Ishikawa (cell line): Measurements from ENCODE around the gene SLC30A2.

Source experiments
- CEBPB ChIP-seq: IDR thresholded peaks from 2 replicates; pipeline ENCODE4 v1.6.1; 2012
- CREB1 ChIP-seq: IDR thresholded peaks from 2 replicates; pipeline ENCODE4 v1.6.1; 2012; ENCODE audit warnings: low read depth
- EGR1 ChIP-seq: IDR thresholded peaks from 2 replicates; pipeline ENCODE4 v1.6.1; 2012
- EP300 ChIP-seq: IDR thresholded peaks from 2 replicates; pipeline ENCODE4 v1.6.1; 2012; ENCODE audit warnings: borderline replicate concordance
- FOXM1 ChIP-seq: IDR thresholded peaks from 2 replicates; pipeline ENCODE4 v1.6.1; 2012; ENCODE audit warnings: low read depth, borderline replicate concordance
- NFIC ChIP-seq: IDR thresholded peaks from 2 replicates; pipeline ENCODE4 v1.6.1; 2012
- RAD21 ChIP-seq: IDR thresholded peaks from 2 replicates; pipeline ENCODE4 v1.6.1; 2012; ENCODE audit warnings: low read depth
- TAF1 ChIP-seq: IDR thresholded peaks from 2 replicates; pipeline ENCODE4 v1.6.1; 2012; ENCODE audit warnings: low read depth, mild to moderate bottlenecking
- TCF12 ChIP-seq: IDR thresholded peaks from 2 replicates; pipeline ENCODE4 v1.6.1; 2012; ENCODE audit warnings: low read depth
- TEAD4 ChIP-seq: IDR thresholded peaks from 2 replicates; pipeline ENCODE4 v1.6.1; 2012
- YY1 ChIP-seq: IDR thresholded peaks from 2 replicates; pipeline ENCODE4 v1.6.1; 2012; ENCODE audit warnings: low read depth
- ZBTB7A ChIP-seq: IDR thresholded peaks from 2 replicates; pipeline ENCODE4 v1.6.1; 2012; ENCODE audit warnings: low read depth
- TF ChIP-seq, protein P1 (sequence below): IDR thresholded peaks from 2 replicates; pipeline ENCODE4 v1.6.1; 2012
- TF ChIP-seq, protein P2 (sequence below): IDR thresholded peaks from 2 replicates; pipeline ENCODE4 v1.6.1; 2012
- TF ChIP-seq, protein P3 (sequence below): IDR thresholded peaks from 2 replicates; pipeline ENCODE4 v1.6.1; 2012; ENCODE audit warnings: low read depth, mild to moderate bottlenecking

The SLC30A2 gene

GRCh38 chr1:26032656-26033357 lies 13.1 kb downstream of the SLC30A2 start:
- TF ChIP-seq, protein P1, sequence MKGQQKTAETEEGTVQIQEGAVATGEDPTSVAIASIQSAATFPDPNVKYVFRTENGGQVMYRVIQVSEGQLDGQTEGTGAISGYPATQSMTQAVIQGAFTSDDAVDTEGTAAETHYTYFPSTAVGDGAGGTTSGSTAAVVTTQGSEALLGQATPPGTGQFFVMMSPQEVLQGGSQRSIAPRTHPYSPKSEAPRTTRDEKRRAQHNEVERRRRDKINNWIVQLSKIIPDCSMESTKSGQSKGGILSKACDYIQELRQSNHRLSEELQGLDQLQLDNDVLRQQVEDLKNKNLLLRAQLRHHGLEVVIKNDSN: no peak
- TF ChIP-seq TEAD4 (no peak), TAF1 (no peak), TCF12 (no peak), ZBTB7A (no peak), EP300 (no peak), CREB1 (no peak), EGR1 (no peak), NFIC (no peak), YY1 (no peak)

GRCh38 chr1:26031611-26032220 lies 14.2 kb downstream of the SLC30A2 start:
- TF ChIP-seq CREB1 (no peak), EP300 (no peak)

DNA sequence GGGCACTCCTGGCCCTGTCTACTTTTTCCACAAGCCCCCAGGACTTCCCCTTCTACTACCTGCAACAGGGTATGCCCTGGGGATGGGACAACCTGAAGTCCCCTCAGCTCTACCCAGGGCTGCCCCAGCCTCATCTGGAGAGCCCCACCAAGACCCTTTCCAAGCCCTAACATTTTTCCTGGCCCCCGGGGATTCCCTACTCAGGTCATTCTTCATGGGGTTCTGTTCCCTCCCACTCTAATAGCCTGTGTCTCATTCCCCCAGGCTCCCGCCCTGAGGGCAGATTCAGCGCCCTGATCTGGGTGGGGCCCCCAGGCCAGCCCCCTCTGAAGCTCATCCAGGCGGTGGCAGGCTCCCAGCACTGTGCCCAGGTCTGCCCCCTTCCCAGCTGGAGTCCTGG lies 14.7 kb downstream of the SLC30A2 start:
- TF ChIP-seq YY1 (no peak), FOXM1 (no peak), EGR1 (no peak), CREB1 (no peak), EP300 (no peak), TAF1 (no peak), RAD21 (no peak), NFIC (no peak), TCF12 (no peak), CEBPB (no peak), ZBTB7A (no peak), TEAD4 (no peak)
- TF ChIP-seq, protein P2, sequence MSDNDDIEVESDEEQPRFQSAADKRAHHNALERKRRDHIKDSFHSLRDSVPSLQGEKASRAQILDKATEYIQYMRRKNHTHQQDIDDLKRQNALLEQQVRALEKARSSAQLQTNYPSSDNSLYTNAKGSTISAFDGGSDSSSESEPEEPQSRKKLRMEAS: no peak
- TF ChIP-seq, protein P3, sequence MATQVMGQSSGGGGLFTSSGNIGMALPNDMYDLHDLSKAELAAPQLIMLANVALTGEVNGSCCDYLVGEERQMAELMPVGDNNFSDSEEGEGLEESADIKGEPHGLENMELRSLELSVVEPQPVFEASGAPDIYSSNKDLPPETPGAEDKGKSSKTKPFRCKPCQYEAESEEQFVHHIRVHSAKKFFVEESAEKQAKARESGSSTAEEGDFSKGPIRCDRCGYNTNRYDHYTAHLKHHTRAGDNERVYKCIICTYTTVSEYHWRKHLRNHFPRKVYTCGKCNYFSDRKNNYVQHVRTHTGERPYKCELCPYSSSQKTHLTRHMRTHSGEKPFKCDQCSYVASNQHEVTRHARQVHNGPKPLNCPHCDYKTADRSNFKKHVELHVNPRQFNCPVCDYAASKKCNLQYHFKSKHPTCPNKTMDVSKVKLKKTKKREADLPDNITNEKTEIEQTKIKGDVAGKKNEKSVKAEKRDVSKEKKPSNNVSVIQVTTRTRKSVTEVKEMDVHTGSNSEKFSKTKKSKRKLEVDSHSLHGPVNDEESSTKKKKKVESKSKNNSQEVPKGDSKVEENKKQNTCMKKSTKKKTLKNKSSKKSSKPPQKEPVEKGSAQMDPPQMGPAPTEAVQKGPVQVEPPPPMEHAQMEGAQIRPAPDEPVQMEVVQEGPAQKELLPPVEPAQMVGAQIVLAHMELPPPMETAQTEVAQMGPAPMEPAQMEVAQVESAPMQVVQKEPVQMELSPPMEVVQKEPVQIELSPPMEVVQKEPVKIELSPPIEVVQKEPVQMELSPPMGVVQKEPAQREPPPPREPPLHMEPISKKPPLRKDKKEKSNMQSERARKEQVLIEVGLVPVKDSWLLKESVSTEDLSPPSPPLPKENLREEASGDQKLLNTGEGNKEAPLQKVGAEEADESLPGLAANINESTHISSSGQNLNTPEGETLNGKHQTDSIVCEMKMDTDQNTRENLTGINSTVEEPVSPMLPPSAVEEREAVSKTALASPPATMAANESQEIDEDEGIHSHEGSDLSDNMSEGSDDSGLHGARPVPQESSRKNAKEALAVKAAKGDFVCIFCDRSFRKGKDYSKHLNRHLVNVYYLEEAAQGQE: no peak
- TF ChIP-seq, protein P1: no peak

DNA sequence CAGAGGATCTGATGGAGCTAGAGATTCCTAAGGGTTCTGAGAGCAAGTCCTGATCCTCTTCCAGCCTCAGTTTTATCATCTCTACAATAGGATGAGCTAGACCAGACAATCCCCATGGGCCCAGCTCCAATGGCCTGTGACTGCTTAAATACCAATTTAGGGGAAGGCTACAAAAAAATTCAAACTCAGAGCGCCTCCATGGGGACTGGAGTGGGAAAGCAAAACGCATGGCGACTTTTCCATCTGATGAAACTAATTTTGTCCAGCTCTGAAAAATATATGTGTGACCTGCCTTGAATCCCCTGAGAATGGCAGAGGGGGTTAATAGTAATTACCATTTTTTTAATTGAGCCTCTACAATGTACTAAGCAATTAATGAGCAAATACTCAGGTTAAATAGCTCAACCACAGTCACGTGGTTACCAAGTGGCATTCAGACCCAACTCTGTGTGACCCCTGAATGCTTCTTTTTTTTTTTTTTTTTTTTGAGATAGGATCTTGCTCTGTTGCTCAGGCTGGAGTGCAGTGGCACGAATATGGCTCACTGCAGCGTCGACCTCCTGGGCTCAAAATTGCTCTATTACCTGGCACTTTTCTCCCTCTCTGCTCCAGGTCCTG lies 15.9 kb downstream of the SLC30A2 start:
- TF ChIP-seq RAD21: peak; percentile 38
- no peak for TF ChIP-seq EGR1

DNA sequence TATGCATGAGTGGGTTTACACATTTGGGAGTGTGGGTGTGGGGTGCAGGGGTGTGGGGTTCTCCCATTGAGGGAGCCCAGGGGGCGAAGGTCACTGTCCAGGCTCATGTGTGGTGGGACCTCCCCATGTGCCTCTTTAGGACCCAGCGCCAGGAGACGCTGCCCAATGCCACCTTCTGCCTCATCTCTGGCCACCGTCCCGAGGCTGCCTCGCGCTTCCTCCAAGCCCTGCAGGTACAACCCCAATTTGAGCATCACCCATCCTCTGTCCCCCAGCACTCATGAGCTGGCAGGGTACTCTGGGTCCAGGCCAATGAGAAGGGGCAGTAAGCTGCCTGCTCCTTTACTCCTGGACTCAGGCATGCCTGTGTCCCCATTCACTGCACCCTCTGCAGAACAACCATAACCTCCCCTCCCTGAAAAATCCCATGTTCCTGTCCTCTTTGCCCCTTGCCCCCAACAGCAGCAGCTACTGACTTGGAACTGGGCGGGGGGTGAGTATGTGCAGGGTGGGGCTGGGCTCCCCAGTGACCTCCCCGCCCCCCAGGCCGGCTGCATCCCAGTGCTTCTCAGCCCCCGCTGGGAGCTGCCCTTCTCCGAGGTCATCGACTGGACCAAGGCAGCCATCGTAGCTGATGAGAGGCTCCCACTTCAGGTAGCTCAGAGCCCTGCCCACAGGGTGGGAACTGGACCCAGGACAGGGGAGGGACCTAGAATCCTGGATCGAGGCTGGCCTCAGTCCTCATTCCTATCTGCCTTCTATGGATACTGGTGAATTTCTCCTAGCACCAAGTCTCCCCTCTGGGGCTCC lies 16.7 kb downstream of the SLC30A2 start:
- TF ChIP-seq CEBPB: no peak
- TF ChIP-seq EGR1: no peak
- no peak for TF ChIP-seq NFIC
- no peak for TF ChIP-seq RAD21
- TF ChIP-seq TEAD4: no peak
- TF ChIP-seq, protein P3: no peak
- TF ChIP-seq, protein P2: no peak
- TF ChIP-seq EP300: no peak
- TF ChIP-seq TAF1: no peak
- TF ChIP-seq, protein P1: no peak
